Endodermal cell (in vitro differentiated cells): ENCODE results near the gene MAN1A2. TPM values are rescaled to one million over a fixed set of nuclear protein-coding genes. Genes with fewer than 3 reads are reported as not detected.

ENCODE experiments used
- DNase-seq: peaks from one replicate; pipeline ENCODE4 v3.0.0-alpha.2; 2017
- H3K27ac ChIP-seq: 2 replicates; pipeline ENCODE4 v1.5.1; 2013; ENCODE audit warnings: mild to moderate bottlenecking, low read depth, low read length, moderate library complexity
- H3K27me3 ChIP-seq: 2 replicates; pipeline ENCODE4 v1.6.1; 2013; ENCODE audit warnings: mild to moderate bottlenecking, low read length, moderate library complexity; ENCODE audit not compliant: insufficient read depth, control insufficient read depth, poor library complexity, severe bottlenecking
- H3K36me3 ChIP-seq: 2 replicates; pipeline ENCODE4 v1.7.0; 2013; ENCODE audit warnings: mild to moderate bottlenecking, low read length, moderate library complexity; ENCODE audit not compliant: control insufficient read depth, insufficient read depth
- H3K4me1 ChIP-seq: one replicate; pipeline ENCODE4 v1.7.0; 2013; ENCODE audit warnings: low read length; ENCODE audit not compliant: control insufficient read depth, insufficient read depth
- H3K4me3 ChIP-seq: 2 replicates; pipeline ENCODE4 v1.5.1; 2013; ENCODE audit warnings: mild to moderate bottlenecking, low read length, moderate library complexity
- H3K9ac ChIP-seq: 2 replicates; pipeline ENCODE4 v1.6.1; 2013; ENCODE audit warnings: mild to moderate bottlenecking, low read length, moderate library complexity; ENCODE audit not compliant: poor library complexity, severe bottlenecking; ENCODE audit errors: extremely low read depth
- H3K9me3 ChIP-seq: 2 replicates; pipeline ENCODE4 v1.6.1; 2013; ENCODE audit warnings: mild to moderate bottlenecking, low read length, moderate library complexity; ENCODE audit not compliant: control insufficient read depth
- H3K27ac Mint-ChIP-seq: 2 replicates; pipeline ENCODE4 v1.8.0; 2020; ENCODE audit warnings: mixed read lengths
- H3K27me3 Mint-ChIP-seq: 2 replicates; pipeline ENCODE4 v1.8.0; 2021; ENCODE audit warnings: mild to moderate bottlenecking, mixed read lengths; ENCODE audit not compliant: insufficient read depth
- H3K36me3 Mint-ChIP-seq: 2 replicates; pipeline ENCODE4 v1.8.0; 2020; ENCODE audit warnings: low read depth, mixed read lengths
- H3K4me1 Mint-ChIP-seq: 2 replicates; pipeline ENCODE4 v1.8.0; 2020; ENCODE audit warnings: mixed read lengths
- H3K4me3 Mint-ChIP-seq: 2 replicates; pipeline ENCODE4 v1.8.0; 2020; ENCODE audit warnings: mild to moderate bottlenecking, moderate library complexity, mixed read lengths
- H3K9me3 Mint-ChIP-seq: 2 replicates; pipeline ENCODE4 v1.8.0; 2020; ENCODE audit warnings: mild to moderate bottlenecking, mixed read lengths
- CTCF ChIP-seq: fragments of 200-600 bp; sonication (generic); conservative IDR thresholded peaks from 2 replicates; pipeline ENCODE4 v1.5.0; 2021; ENCODE audit warnings: antibody characterized with exemption, mild to moderate bottlenecking
- WGBS, 2 experiments: methylation state at CpG; one replicate each; pipeline versions ENCODE4 v1.1.5 to v1.1.7; 2013; ENCODE audit warnings: missing lambda C conversion rate in 2 of 2, mixed read lengths in 1 of 2; ENCODE audit not compliant: insufficient coverage in 1 of 2, insufficient read length in 1 of 2; 5-methylcytosine and 5-hydroxymethylcytosine counted together
- long read RNA-seq, 4 experiments: library from polyadenylated mRNA in 2 of 4; library from RNA in 1 of 4; library from capped mRNA in 1 of 4; stranded (forward) in 3 of 4; unstranded in 1 of 4; transcript quantifications; one replicate each; pipeline ENCODE4 v2.0.0, GENCODE V29; 2020 to 2021; ENCODE audit warnings: inconsistent platforms in 1 of 4
- polyA plus RNA-seq, 2 experiments: library from polyadenylated mRNA; stranded (reverse); fragments of 50-300 nt; gene quantifications; one replicate each; pipeline ENCODE4 v1.2.3, GENCODE V29; 2013
- total RNA-seq, 2 donors: library from RNA; stranded (reverse); fragmentation: NEBNext Ultra II Directional in 1 of 2; extraction: Animal tissue kit (Norgen Biotek cat#: 25700) in 1 of 2; gene quantifications; 2 replicates in 1 of 2; 3 replicates in 1 of 2; pipeline ENCODE4 v1.2.1, GENCODE V29; 2021

MAN1A2 gene
- 10 to 100 TPM; 33.3 to 40.9 TPM for total RNA-seq
- 25.3 TPM for polyA plus RNA-seq (2013, experiment 1 of 2)
- 20.8 TPM for polyA plus RNA-seq (2013, experiment 2 of 2)
- long read RNA-seq, experiment 1, partial matches to known transcripts, result 1 of 14 reads
- long read RNA-seq, experiment 1, other reads (novel, unspliced or antisense), result 13 of 14 reads
- long read RNA-seq, experiment 2, full-length matches to known transcripts, result 14 of 37 reads
- long read RNA-seq, experiment 2, partial matches to known transcripts, result 2 of 37 reads
- long read RNA-seq, experiment 2, other reads (novel, unspliced or antisense), result 21 of 37 reads
- long read RNA-seq, experiment 3, full-length matches to known transcripts, result 19 of 61 reads
- long read RNA-seq, experiment 3, partial matches to known transcripts, result 37 of 61 reads
- long read RNA-seq, experiment 3, other reads (novel, unspliced or antisense), result 5 of 61 reads
- long read RNA-seq, experiment 4, partial matches to known transcripts, result 7 of 8 reads
- long read RNA-seq, experiment 4, other reads (novel, unspliced or antisense), result 1 of 8 reads

- no peaks in the 10 kb centered on the region for H3K9me3 Mint-ChIP-seq
- peak within 1 kb of the TSS; percentile 79 for H3K27ac ChIP-seq
- peak within 1 kb of the TSS; percentile 95 for H3K4me3 ChIP-seq
- peaks cover 2% of the 10 kb centered on the region for H3K27me3 Mint-ChIP-seq
- no peaks in the 10 kb centered on the region for H3K9me3 ChIP-seq
- peak within 1 kb of the TSS; percentile 98 for H3K27ac Mint-ChIP-seq
- WGBS, 2 experiments, result 0% methylated on average over 39 to 91 of the region's 93 CpGs
- TF ChIP-seq CTCF, result no peak
- H3K27me3 ChIP-seq, result no peaks in the 10 kb centered on the region
- peak; percentile 90 for DNase-seq
- H3K4me1 ChIP-seq, result no peaks in the 10 kb centered on the region
- peaks cover 42% of the 10 kb centered on the region for H3K4me1 Mint-ChIP-seq
- peak within 1 kb of the TSS; percentile 77 for H3K9ac ChIP-seq
- H3K4me3 Mint-ChIP-seq, result peak within 1 kb of the TSS; percentile 69
- H3K36me3 ChIP-seq, result no peaks in the 10 kb centered on the region
- no peaks in the 10 kb centered on the region for H3K36me3 Mint-ChIP-seq
Measured at GRCh38 chr1:117367046-117368025, at the start of gene MAN1A2. Gene MAN1A2 (plus strand): TSS chr1:117367449. CDS start chr1:117368184, 735 bp downstream.

- WGBS, 2 experiments, result 100% methylated on average over 1 of the region's 1 CpG; no CpG with 5 or more reads in 1 of the 2 experiments
- H3K4me1 Mint-ChIP-seq, result peaks cover 19% of the 10 kb centered on the region
- no peaks in the 10 kb centered on the region for H3K36me3 Mint-ChIP-seq
Measured at GRCh38 chr1:117318011-117318410, 49.2 kb upstream of the MAN1A2 start.

More at GRCh38 chr1:117318011-117318410, 49.2 kb upstream of the MAN1A2 start:
- Histone ChIP-seq H3K4me3 (no peak overlapping the region), H3K9ac (no peak overlapping the region), H3K27me3 (no peaks in the 10 kb centered on the region), H3K36me3 (no peaks in the 10 kb centered on the region), H3K27ac (no peak overlapping the region), H3K4me1 (peaks cover under 1% of the 10 kb centered on the region), H3K9me3 (no peaks in the 10 kb centered on the region)
- DNase-seq, result no peak
- TF ChIP-seq CTCF, result no peak
- Mint-ChIP-seq H3K4me3 (no peak overlapping the region), H3K27me3 (no peaks in the 10 kb centered on the region), H3K9me3 (no peaks in the 10 kb centered on the region), H3K27ac (no peak overlapping the region)
